ENCODE results near the gene NUAK1.

- TF ChIP-seq CTCF (IDR thresholded peaks at IDR 0.05): no peak
- TF ChIP-seq POLR2A (IDR thresholded peaks at IDR 0.05): no peak
- no peak for TF ChIP-seq EP300 (IDR thresholded peaks at IDR 0.05; ENCODE audit: low read depth)
- TF ChIP-seq POLR2AphosphoS5 (IDR thresholded peaks at IDR 0.05): no peak
These were observed 3.0 kb downstream of the NUAK1 start for GRCh38 chr12:106135781-106136180.
